ENCODE measurements around the gene TNS3.

DNA sequence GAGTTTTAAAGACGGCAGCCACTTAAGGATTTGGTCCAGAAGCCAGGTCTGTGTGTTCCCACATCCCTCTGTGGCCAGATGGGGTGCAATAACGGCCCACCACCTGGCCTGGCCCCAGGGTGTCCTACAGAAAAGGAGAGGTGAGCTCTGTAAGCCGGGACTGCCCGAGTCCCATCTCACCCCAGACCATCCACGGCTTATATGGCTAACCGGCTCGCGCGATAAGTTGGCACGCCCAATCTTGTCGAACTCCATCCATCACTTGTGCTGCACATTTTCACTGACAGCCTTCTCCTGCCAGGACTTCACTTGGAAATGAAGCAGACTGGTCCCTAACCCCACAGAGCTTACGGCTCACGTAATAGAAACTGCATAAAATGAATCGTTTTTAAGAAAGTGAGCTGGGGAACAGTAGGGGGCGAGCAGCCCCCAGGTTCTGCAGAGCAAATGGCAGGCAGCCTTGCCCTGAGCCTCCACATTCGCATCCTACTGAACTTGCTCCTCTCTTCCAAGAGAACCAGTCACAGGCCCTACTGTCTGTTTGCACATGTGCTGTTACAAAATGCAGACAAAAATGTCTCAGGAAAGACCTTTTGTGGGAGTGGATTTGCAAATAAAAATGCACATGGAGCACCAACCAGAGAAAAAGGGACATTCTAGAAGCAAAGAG lies 98.2 kb downstream of the TNS3 start:
- TF ChIP-seq, protein P1, sequence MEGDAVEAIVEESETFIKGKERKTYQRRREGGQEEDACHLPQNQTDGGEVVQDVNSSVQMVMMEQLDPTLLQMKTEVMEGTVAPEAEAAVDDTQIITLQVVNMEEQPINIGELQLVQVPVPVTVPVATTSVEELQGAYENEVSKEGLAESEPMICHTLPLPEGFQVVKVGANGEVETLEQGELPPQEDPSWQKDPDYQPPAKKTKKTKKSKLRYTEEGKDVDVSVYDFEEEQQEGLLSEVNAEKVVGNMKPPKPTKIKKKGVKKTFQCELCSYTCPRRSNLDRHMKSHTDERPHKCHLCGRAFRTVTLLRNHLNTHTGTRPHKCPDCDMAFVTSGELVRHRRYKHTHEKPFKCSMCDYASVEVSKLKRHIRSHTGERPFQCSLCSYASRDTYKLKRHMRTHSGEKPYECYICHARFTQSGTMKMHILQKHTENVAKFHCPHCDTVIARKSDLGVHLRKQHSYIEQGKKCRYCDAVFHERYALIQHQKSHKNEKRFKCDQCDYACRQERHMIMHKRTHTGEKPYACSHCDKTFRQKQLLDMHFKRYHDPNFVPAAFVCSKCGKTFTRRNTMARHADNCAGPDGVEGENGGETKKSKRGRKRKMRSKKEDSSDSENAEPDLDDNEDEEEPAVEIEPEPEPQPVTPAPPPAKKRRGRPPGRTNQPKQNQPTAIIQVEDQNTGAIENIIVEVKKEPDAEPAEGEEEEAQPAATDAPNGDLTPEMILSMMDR (IDR thresholded peaks at IDR 0.05), result no peak
- TF ChIP-seq POLR2AphosphoS5 (IDR thresholded peaks at IDR 0.05), result no peak
- TF ChIP-seq POLR2A (IDR thresholded peaks at IDR 0.05), result no peak
- no peak for TF ChIP-seq EP300 (IDR thresholded peaks at IDR 0.05)
